HG02588 (cell line): ENCODE results near the gene CASP10.
"Not testable (repeated sequence)": the region's sequence is repeated elsewhere in the genome, so short reads cannot be mapped to it uniquely, and the experiment has no call there.

Source experiments
- ATAC-seq: cut with Tn5 transposase; IDR thresholded peaks from one replicate; pipeline ENCODE4 v1.9.1; 2021; ENCODE audit warnings: mild to moderate bottlenecking, moderate library complexity; ENCODE audit not compliant: unreplicated experiment

Gene CASP10

GRCh38 chr2:201182650-201183364, at the start of gene CASP10:
Gene CASP10, plus strand, starts transcription at chr2:201183141. Its CDS starts 2,637 bp downstream, at chr2:201185778.
- ATAC-seq = peak; percentile 81

- ATAC-seq = no peak
Measured at GRCh38 chr2:201135386-201135785, 47.6 kb upstream of the CASP10 start.

GRCh38 chr2:201136889-201137321, 46.0 kb upstream of the CASP10 start:
- no peak for ATAC-seq

- ATAC-seq = no peak
Measured at GRCh38 chr2:201137505-201138400, 45.2 kb upstream of the CASP10 start.

GRCh38 chr2:201138401-201138970, 44.5 kb upstream of the CASP10 start:
- ATAC-seq = no peak

- ATAC-seq = not testable (repeated sequence)
Measured at GRCh38 chr2:201138986-201139781, 43.8 kb upstream of the CASP10 start.

- no peak for ATAC-seq
Measured at GRCh38 chr2:201139836-201140604, 42.9 kb upstream of the CASP10 start.

GRCh38 chr2:201144101-201145051, 38.6 kb upstream of the CASP10 start:
- ATAC-seq = no peak

- ATAC-seq = no peak
Measured at GRCh38 chr2:201148434-201148990, 34.4 kb upstream of the CASP10 start.

- ATAC-seq = no peak
Measured at GRCh38 chr2:201149064-201149820, 33.7 kb upstream of the CASP10 start.

GRCh38 chr2:201149821-201150165, 33.1 kb upstream of the CASP10 start:
- not testable (repeated sequence) for ATAC-seq

- no peak for ATAC-seq
Measured at GRCh38 chr2:201150454-201151020, 32.4 kb upstream of the CASP10 start.

- peak; percentile 67 for ATAC-seq
Measured at GRCh38 chr2:201151127-201151981, 31.6 kb upstream of the CASP10 start.

- ATAC-seq = no peak
Measured at GRCh38 chr2:201152517-201152916, 30.4 kb upstream of the CASP10 start.

- no peak for ATAC-seq
Measured at GRCh38 chr2:201152999-201153815, 29.7 kb upstream of the CASP10 start.
